NCI-H128 (cell line): Measurements from ENCODE around the gene PTCH1.

Source experiments
- DNase-seq: peaks from one replicate; lab custom pipeline; 2025; ENCODE audit not compliant: unreplicated experiment; lab: John Stamatoyannopoulos, UW

The PTCH1 gene

DNA sequence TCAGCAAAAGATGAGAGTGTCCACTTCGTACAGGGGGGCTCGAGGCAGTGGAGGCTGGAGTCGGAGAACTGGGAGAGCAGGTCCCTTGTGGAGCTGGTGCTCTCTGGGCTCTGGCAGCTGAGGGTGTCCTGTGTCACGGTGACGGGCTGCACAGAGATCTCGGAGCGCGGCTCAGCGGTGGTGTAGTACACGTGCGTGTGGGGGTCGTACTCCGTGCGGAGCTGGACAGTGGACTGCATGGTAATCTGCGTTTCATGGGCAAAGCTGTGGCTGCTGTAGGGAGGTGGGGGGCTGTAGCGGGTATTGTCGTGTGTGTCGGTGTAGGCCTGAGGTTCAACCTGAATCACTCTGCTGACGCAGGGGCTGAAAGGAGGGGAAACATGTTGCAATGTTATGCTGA, 48.0 kb downstream of the PTCH1 start:
- DNase-seq, result no peak

DNA sequence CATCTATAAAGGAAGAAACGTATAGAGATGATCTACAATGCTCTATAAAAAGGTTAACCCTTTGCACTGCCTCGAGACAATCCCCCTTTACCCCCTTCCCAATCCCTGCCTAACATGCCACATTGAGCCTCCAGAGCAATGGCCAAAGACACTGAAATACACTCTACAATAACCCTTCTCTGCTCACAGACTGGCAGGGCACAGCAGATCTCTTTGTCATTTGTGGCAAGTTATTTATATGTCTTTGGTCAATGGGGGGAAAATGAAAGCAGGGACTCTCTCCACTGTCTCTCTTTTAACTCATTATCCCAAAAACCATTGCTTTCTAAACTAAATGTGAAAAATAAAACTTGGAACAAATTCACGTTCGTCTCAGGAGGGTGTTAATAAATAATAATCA, 51.7 kb downstream of the PTCH1 start:
- DNase-seq, result no peak

DNA sequence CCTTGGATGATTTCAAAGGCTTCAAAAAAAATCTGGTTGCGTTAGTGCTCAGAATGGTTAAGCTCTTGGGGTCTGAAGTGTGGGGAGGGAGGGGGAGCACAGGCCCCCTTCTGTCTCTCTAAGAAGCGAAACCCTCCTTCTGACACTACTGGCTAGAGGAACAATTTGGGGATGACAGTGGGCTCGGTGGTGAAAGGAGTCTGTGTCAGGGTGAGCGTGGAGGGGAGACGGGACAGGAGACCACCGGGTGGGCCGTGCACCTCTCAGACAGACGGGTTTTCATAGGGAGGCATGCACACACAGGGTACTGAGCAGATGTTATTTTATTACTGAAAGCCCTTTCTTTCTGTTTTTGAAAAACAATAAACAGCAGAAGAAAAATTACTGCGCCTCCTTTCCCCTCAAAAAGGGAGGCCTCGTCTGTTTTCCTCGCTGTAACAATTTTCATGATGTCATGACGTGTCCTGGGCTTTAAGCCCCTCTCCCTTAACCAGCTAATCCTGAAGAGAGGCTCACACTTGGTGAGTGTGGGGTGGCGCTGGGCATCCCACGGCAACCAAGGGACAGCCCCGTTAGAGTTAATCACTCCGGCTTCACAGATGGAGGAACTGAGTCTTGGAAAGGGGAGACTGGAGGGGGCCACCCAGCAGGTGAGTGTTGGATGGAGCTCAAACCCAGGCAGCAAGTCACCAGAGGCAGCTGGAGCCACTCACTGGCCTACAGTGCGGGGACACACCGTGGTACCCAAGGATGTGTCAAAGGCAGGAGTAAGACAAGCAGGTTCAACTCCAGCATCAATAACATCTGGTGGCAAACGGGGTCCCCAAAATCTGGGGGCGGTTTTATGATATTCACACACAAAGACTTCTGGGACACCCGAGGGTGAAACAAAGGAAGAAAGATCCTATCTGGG, 53.4 kb downstream of the PTCH1 start:
- DNase-seq, result no peak

DNA sequence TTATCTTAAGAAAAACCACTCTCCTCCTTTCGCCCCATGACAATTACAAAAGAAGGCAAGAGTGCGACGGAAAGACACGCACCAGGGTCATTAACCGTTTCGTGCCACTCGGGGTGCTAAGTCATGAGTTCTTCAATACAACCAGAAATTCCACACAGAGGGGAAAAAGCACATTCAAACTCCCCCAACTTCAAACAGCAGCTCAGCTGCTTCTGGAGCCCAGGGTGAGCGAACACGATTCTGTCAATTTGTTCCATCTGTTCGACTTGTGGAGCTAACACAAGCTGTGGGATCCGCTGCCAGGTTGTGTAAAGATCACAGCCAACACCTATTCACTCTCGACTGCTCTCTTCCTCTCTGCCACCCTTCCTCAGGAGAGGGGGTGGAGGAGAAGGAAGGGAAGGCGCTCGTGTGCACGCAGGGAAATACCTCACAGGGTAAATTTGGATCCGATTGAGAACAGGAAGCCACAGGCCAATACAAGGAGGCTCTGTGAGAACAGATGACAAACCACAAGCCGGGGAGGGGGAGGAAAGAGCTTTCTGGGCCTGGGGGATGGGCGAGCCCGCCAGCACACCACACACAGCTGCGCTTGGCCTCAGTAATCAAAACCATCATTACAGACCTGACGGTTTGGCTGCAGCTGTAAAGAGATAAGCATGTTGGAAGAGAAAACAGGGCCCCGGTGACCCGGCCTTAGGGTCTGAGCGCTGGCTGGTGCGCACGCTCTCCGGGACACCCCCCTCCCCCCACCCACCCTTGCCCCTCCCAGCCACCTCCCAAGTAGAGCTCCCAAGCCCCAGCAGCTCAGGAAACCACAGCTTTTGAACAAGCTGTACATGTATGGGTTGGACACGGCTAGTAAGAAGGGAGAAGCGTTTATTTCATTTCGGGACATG, 54.3 kb downstream of the PTCH1 start:
- DNase-seq, result no peak

DNA sequence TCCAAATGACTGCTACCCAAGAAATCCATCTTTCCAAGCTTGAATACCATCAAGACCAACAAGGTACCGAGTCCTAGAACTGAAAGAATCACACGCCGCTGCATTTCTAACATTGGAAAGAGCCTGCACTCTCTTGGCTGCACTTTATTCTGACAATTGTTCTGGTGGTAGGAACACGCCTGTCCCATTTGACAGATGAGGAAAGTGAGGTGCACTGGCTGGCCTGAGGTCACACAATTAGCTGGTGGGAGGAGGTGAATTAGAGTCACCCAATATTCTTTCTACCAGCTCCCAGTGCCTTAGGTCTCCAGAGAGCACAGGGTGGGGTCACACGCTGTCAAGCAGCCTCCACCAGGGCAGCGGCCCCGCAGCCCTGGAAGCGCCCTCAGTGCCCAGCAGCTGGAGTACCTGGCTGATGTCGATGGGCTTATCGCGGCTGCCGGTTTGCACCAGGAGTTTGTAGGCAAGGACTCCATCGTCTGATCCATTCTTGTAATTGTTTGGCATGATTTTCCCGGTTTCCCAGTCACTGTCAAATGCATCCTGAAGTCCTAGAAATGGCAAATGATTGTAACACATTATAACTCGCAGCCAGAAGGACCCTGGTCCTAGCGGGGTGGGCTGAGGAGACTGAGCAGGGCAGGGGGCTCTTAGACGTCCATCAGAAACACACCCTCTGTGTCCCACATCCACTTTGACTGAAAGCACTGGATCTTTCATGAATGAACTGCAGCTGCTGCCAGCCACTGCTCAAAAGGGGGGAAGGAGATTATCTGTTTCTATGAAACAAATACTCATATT, 55.1 kb downstream of the PTCH1 start:
- DNase-seq, result no peak

DNA sequence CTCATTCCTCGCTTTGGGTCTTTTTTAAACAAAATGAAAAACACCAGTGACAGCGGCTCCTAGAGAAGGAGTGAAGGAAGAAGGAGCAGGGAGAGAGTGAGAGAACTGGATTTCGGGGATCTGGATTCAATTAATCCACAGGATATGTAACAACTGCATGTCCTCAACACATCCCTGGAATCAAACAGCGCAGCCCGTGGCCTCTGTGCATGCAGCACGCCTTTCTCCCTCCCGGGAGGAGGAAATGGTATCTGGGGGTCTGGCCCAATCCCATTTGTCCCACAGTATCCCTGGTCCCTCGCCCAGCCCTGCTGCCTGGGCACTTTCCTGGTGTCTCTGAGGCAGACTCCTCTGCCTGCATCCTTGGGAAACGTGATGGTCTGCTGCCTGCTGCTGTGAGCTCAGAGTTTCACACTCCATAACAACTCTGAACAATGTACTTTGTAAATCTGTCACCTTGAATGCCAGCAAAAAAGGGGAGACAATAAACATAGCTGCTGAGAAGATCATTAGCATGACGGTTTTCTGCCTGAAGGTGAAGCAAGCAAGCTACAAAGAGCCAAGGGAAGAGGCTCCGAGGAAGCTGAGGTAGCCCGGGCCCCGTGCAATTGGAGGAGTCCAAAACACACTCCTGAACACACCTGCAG, 56.1 kb downstream of the PTCH1 start:
- no peak for DNase-seq

DNA sequence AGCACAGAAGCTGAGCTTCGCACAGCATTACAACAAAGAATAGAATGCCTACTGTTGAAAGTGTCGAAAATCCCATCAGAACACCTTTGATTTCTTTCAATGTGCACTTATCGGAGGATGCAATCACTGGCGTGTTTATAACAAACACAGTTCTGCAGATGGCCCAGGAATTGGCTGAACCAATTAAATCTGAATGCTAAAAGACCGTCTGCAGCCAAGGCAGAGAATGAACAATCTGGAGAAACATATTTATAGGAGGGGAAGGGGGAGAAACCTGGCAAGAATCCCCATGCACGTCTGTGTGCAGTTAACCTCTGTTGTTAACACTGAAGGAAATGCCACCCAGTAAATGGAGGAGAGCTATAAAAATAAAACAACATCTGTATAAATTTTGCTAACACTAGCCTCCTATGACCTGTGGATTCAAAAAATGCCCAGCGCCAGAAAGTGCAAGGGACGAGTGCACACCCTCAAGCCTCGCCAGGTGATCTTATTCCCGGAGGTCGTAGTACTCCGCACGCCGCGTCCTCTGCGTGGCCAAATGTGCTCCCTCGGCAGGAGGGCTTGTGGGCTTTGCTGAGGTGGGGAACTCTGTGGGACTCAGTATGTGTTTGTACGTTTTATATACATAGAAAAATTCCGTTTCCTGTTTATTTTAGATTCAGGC, 56.8 kb downstream of the PTCH1 start:
- no peak for DNase-seq

DNA sequence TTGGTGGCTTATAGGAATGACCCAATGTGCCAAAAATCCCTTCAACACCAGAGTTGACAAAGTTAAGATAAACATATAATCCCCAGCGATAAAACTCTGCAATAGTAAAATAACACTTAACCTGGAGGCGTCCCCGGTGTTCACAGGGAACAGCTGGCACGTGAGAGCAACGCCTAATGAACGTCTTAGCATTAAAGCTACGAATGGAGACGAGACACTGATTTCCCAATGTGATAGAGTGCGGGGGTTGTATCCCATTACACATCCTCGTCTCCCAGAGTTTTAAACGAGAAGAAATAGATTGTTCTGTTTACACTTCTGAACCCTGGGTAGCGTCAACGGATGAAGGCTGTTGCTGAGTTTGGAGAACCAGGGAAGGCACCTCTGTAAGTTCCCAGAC, 57.6 kb downstream of the PTCH1 start:
- DNase-seq, result no peak

DNA sequence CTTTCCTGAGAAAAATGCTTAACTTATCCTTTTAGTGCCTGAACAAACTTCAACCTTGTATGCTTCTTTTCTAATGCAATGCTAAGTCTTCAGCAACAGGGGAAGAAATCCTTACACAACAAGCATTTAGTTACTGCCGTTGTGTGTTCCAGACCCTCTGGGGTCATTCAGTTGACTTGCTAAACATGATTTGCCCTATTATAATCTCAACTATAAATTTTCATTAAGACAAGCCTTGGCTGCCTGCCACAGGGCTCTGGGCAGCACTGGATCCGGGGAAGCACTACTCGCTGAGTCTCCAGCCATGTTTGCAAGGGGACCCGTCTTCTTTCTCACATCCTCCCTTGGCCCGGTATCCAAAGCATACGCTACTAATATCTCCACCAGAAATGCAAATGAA, 58.1 kb downstream of the PTCH1 start:
- no peak for DNase-seq

DNA sequence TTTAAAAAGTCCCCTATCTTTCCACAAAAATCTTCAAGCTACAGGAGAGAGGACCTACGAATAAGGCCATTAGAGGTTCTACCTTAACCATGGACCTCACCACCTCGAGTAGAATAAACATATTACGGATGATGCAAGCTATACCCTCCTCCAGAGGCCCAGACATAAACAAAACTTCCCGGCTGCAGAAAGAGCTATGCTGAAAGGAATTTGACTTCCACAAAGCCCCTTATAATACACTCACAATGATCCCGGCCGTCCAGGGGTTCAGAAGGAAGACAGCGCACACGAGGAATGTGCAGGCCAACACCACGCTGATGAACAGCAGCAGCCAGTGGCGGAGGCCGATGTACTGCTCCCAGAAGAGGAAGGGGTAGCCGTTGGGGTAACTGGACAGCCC, 59.0 kb downstream of the PTCH1 start:
- no peak for DNase-seq

DNA sequence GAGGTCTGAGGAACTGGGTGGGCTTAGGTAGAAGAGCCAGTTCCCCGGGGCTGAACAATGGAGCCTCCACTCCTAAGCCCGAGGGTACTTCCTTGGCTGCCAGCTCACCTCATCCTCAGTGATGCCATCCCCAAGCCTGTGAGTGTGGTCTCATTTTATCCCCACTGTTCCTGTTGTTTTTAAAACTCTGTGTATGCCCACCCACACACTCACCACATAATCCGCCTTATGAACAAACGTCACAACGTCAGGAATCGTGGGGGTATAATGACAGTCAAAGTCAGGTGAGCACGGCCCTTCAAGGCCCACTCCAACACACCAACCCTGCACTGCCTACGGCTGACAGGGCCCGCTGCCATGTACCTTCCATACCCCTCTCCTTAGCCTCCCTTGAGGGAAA, 61.1 kb downstream of the PTCH1 start:
- DNase-seq, result no peak

DNA sequence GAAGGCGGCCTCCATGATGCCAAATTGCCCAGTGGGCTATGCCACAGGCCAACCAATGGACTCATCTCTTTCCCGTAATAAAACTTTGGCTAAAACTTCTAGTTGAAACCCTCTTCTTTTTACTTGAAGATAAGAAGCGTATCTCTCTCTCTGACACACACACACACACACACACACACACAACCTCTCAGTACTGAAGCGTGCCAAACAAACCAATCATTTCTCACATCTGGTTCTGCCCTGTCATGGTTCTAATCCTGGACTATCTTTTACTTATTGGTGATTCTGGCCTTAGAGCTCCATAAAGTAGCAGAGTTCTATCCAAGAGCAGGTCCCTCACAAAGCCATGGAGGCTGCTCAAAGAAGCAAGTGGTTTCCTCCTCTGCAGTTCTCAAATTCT, 64.6 kb downstream of the PTCH1 start:
- no peak for DNase-seq

DNA sequence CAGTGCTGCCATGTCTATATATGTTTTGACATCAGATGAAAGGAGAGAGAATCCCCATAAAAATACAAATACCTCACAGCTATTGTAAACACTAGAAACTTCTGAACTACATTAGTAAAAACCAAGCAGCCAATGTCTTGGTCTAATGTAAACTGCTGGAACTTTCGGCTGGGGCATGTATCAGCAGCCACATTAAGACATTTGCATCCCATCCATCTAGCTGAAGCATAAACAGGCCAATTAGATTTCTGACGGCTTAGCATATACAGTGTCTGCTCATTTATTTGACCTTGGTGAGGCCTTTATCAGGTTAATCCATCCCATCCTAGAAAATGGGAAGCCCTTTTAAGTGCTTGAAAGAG, 65.7 kb downstream of the PTCH1 start:
- DNase-seq, result no peak

DNA sequence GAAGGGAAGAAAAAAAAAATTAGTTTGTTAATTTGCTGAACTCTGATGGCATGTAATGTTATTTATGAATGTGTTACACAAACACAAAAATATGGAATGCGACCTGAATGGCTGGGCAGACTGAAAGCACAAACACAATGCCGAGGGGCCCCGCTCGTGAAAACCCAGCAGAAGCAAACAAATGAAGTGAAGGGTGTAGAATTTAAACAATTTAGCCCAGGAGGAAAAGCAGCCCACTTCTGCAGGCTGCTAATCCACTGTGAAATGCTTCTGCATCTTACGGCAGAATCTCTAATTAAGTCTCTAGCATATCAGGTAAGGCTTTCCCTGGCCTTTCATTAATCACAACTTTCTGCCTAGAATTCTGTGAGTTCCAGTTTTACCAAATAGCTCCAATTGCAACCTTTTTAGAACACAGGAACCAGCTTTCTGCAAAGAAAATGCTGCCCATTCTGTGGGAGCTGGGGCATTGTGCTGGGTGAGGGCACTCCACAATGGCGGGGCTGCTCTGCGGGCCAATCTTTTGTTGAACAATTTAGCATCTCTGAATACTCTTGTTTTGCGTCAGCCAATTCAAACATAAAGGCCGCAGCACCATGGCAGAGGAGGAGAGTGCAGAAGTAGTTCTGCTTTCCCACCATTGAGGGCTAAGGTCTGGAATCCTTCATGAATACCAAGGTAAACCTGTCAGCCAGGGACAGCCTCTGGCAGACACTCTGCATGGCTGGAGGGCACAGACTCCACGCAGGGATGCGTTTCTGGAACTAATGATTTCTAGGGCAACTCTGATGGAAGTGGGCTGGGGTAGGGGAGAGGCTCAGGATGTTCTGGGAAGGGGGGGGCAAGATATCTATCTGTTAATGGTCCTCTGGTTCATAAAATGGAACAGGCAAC, 66.4 kb downstream of the PTCH1 start:
- no peak for DNase-seq

DNA sequence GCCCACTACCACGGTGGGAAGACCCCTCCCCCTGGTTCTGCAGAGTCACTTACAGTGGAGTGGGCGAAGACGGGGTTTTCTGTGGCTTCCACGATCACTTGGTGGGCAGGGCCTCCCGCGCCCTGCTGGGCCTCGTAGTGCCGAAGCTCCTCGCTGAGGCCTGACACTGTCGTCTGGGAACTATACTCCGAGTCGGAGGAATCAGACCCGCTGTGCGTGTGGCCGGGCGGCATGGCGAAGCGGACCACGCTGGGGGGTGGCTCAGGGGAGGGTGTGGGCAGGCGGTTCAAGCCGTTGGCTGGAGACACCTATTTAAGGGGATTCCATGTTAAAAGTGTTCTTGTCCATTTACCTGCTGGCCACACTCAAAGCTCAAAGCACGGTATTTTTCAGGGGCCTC, 67.8 kb downstream of the PTCH1 start:
- DNase-seq, result no peak

DNA sequence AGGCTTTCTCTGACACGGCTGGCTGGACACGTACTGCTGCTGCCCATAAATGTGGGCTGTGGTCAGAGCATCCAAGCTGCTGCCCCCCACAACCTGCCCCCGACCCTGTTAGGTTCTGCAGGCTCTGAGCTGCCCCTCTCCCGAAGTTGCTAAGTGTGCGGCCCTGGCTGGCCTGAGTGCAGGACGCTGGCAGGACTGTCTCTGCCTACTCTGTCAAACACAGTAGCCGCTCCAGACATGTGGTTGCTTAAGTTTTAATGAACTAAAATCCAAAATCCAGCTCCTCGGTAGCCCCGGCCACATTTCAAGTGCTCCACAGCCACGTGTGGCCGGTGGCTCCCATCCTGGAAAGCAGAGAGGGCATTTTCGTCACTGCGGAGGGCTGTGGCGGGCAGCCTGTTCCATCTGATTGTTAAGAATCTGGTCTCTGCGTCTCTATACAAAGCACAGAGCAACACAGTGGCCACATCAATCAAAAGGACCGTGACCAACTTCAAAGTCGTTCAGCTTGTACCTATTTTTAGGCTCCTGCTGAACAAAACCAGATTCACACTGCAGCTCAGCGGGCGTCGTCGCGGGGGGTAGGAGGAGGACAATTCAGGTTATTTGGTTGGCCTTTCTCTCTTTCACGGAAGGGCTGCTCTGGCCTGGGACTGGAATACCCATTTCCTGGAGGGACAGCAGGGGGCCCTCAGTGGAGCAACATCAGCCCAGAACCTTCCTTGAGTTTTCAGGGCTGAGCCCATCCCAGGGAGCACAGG, 68.9 kb downstream of the PTCH1 start:
- no peak for DNase-seq

DNA sequence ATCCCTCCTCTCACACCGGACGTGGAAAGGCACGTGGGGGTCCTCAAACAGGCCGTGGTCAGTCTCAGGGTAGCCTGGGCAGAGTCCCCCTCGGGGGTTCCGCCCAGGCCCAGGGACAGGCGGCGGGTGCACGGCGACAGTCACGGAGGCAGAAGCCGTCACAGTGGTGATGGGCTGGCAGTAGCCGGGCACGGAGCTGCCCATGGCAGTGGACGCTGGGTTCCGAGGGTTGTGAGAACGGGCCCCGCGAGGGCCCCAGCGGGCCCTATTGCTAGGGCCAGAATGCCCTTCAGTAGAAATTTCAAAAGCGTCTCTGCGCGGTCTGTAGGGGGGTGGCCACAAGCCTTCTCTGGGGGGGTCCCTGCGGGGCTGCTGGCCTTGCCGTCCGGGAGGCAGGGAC, 69.8 kb downstream of the PTCH1 start:
- DNase-seq, result no peak

DNA sequence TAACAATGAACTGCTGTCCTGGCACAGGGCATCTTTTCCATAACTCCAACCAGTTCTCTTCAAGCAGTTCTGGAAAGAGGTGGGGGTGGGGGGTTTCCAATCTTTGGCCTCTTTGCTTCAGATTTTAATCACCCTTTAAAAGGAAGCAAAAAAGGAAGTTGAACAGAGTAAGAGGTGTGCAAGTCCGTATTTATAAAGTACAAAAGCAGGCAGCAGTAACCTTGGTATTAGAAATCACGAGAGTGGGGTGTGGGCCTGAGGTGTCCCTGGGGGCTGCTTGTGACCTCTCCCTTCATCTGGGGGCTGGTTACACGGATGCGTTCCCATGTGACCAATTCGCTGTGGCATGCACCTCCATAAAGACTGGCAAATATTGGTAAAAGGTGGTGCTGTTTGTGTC, 70.5 kb downstream of the PTCH1 start:
- no peak for DNase-seq

DNA sequence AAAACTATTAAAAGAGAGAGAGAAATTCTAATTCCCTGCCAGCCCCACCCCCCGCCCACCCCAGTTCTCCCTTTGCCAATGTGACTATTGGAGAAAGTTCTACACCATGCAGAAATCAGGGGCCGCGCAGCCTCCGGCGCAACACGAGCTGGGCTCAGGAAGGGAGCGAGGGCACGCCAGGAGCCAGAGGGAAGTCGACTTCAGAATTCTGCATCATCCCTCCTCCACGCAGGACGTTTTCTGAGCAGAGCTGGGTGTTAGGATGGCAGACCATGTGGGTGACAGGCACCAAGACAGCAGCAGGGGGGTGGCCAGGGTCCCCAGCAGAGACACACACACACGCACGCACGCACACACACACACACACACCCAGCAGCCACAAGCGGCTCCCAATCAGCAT, 72.6 kb downstream of the PTCH1 start:
- DNase-seq, result no peak
